Type B pancreatic cell (in vitro differentiated cells): ENCODE data around the gene TRIM44. TPM values are rescaled to one million over a fixed set of nuclear protein-coding genes. Genes with fewer than 3 reads are reported as not detected.
"Not testable (repeated sequence)": the region's sequence is repeated elsewhere in the genome, so short reads cannot be mapped to it uniquely, and the experiment has no call there.

Experiments used
- DNase-seq: peaks from one replicate; pipeline ENCODE4 v3.0.0; 2021; ENCODE audit warnings: mixed read lengths; ENCODE audit not compliant: unreplicated experiment; ENCODE audit errors: extremely low spot score
- H3K27ac Mint-ChIP-seq: 2 replicates; pipeline ENCODE4 v1.8.0; 2021; ENCODE audit warnings: mild to moderate bottlenecking, mixed read lengths
- H3K27me3 Mint-ChIP-seq: 2 replicates; pipeline ENCODE4 v1.8.0; 2021; ENCODE audit warnings: mixed read lengths
- H3K36me3 Mint-ChIP-seq: 2 replicates; pipeline ENCODE4 v1.8.0; 2021; ENCODE audit warnings: mixed read lengths
- H3K4me1 Mint-ChIP-seq: one replicate; pipeline ENCODE4 v1.8.0; 2021; ENCODE audit warnings: mixed read lengths; ENCODE audit not compliant: unreplicated experiment
- H3K4me3 Mint-ChIP-seq: 2 replicates; pipeline ENCODE4 v1.8.0; 2021; ENCODE audit warnings: mild to moderate bottlenecking, mixed read lengths
- H3K9me3 Mint-ChIP-seq: 2 replicates; pipeline ENCODE4 v1.8.0; 2021; ENCODE audit warnings: mixed read lengths
- total RNA-seq: library from RNA; stranded (reverse); gene quantifications from 2 replicates; pipeline ENCODE4 v1.2.1, GENCODE V29; 2021; ENCODE audit warnings: low replicate concordance
- TF ChIP-seq, protein P1 (sequence below): fragments of 200-600 bp; sonication (generic); conservative IDR thresholded peaks from 2 replicates; pipeline ENCODE4 v1.5.0; 2021; ENCODE audit warnings: antibody characterized with exemption, mild to moderate bottlenecking

Gene TRIM44
- total RNA-seq, 1 donor from 2014 or later: 70.6 TPM

DNA sequence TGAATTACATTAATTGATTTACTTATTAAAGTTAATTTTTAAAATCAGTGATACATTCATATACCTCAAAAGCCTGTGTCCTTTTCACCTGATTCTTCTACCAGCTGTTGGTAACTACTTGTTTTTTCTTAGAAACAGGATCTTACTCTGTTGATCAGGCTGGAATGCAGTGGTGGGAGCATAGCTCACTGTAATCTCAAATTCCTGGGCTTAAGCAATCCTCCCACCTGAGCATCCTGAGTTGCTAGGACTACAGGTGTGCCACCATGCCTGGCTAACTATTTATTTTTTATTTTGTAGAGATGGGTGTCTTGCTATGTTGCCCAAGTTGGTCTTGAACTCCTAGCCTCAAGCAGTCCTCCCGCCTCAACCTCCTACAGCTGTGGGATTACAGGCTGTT lies 4.7 kb downstream of the TRIM44 start:
- H3K36me3 Mint-ChIP-seq: peaks cover 61% of the 10 kb centered on the region
- TF ChIP-seq, protein P1, sequence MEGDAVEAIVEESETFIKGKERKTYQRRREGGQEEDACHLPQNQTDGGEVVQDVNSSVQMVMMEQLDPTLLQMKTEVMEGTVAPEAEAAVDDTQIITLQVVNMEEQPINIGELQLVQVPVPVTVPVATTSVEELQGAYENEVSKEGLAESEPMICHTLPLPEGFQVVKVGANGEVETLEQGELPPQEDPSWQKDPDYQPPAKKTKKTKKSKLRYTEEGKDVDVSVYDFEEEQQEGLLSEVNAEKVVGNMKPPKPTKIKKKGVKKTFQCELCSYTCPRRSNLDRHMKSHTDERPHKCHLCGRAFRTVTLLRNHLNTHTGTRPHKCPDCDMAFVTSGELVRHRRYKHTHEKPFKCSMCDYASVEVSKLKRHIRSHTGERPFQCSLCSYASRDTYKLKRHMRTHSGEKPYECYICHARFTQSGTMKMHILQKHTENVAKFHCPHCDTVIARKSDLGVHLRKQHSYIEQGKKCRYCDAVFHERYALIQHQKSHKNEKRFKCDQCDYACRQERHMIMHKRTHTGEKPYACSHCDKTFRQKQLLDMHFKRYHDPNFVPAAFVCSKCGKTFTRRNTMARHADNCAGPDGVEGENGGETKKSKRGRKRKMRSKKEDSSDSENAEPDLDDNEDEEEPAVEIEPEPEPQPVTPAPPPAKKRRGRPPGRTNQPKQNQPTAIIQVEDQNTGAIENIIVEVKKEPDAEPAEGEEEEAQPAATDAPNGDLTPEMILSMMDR: no peak
- no peak overlapping the region for H3K27ac Mint-ChIP-seq
- H3K27me3 Mint-ChIP-seq: peaks cover 2% of the 10 kb centered on the region
- H3K9me3 Mint-ChIP-seq: peaks cover 22% of the 10 kb centered on the region
- peaks cover 29% of the 10 kb centered on the region for H3K4me1 Mint-ChIP-seq
- no peak for DNase-seq
- H3K4me3 Mint-ChIP-seq: no peak overlapping the region

DNA sequence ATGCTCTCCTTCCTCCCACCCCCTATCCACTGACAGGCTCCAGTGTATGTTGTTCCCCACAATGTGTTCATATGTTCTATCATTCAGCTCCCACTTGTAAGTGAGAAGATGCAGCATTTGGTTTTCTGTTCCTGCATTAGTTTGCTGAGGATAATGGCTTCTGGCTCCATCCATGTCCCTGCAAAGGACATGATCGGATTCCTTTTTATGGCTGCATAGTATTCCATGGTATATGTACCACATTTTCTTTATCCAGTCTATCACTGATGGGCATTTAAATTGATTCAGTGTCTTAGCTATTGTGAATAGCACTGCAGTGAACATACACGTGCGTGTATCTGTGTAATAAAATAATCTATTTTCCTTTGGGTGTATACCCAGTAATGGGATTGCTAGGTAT lies 5.8 kb downstream of the TRIM44 start:
- not testable (repeated sequence) for H3K27ac Mint-ChIP-seq, H3K27me3 Mint-ChIP-seq, DNase-seq, H3K4me3 Mint-ChIP-seq
- Mint-ChIP-seq H3K36me3 (peaks cover 61% of the 10 kb centered on the region), H3K4me1 (peaks cover 22% of the 10 kb centered on the region), H3K9me3 (peaks cover 22% of the 10 kb centered on the region)

DNA sequence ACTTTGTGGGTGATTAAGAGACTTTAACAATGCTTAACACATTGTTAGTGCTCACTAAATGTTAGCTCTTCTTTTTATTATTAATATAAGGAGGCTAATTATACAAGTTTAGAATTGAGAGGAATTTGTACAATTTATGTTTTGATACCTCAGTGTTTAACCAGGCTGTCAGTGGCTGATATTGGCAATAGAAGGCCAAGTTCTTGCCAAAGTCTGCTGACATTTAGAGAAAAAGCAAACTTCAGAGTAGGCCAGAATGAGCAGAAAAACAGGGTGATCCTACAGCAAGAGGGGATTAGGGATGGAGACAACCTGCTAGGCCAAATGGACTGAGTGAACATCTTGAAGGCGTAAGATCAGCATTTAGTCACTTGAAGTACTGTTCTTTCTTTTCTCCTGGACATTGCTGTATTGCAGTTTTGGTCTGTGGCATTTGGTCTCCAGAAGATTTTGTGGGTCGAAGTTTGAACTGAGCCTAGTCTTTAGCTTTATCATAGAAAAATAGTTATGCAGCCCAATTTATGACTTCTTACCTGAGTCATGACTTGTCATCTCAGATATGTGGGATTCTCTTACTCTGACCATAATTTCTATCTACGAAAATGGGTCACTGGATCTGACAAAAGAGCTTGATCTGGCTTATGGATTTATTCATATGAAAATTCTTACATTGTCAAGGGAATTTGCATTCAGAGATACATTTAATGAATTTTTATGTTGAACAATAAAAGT lies 9.0 kb downstream of the TRIM44 start:
- DNase-seq: no peak
- H3K4me3 Mint-ChIP-seq: no peak overlapping the region
- peaks cover 41% of the 10 kb centered on the region for H3K36me3 Mint-ChIP-seq
- TF ChIP-seq, protein P1: no peak
- H3K27me3 Mint-ChIP-seq: no peaks in the 10 kb centered on the region
- H3K9me3 Mint-ChIP-seq: no peaks in the 10 kb centered on the region
- no peak overlapping the region for H3K27ac Mint-ChIP-seq
- H3K4me1 Mint-ChIP-seq: peaks cover 4% of the 10 kb centered on the region

DNA sequence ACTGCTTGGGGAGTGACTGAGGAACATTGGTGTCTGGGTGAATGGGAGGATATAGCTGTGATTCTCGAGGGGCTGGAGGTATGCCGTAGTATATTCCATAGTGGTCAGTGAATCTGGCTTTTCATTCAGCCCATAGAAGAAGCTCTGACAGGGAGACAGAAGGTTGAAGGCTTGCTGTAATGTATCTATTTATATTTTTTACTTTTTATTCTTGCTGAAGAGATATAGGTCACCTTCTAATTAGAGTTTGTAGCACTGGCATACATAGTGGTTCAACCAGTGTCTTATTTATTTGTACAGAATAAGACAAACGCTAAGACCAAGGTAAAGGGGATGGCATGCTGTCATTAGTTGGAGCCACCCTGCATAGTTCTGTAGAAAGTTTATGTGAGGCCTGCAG lies 10.0 kb downstream of the TRIM44 start:
- no peak overlapping the region for H3K27ac Mint-ChIP-seq
- H3K4me1 Mint-ChIP-seq: peaks cover 4% of the 10 kb centered on the region
- H3K4me3 Mint-ChIP-seq: no peak overlapping the region
- no peaks in the 10 kb centered on the region for H3K27me3 Mint-ChIP-seq
- DNase-seq: no peak
- H3K9me3 Mint-ChIP-seq: no peaks in the 10 kb centered on the region
- H3K36me3 Mint-ChIP-seq: peaks cover 36% of the 10 kb centered on the region
- TF ChIP-seq, protein P1: no peak

DNA sequence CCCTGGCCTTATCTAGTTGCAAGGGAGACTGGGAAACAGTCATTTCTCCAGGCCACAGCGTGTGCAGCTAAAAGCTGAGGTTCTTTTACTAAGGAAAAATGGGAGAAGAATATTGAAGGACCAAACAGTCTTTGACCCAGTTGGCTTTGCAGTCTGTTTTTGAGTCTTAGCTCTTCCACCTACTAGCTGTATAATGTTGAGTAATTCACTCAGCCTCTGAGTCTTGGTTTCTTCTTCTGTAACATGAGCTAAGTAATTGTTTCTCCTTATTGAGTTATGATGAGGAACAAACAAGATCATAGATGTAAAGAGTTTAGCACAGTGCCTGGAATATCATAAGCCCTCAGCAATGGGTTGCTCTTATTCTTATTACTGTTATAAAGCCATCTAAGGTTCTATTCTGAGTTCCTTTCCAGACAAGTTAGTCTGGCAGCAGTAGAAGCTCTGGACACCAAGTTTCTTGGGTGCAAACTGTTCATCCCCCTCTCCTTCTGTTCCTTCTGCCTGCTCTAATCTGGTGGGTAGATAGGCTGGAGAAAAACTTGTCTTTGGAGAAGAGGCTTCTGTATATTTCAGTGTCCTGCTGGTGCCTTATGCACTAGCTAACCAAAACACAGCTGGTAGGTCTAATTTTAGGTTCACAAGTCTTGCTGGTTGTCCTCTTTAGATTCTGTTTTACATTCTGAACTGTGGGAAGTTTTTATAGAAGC lies 13.5 kb downstream of the TRIM44 start:
- Mint-ChIP-seq H3K4me3 (no peak overlapping the region), H3K9me3 (no peaks in the 10 kb centered on the region), H3K27ac (no peak overlapping the region), H3K27me3 (no peaks in the 10 kb centered on the region), H3K36me3 (peaks cover 19% of the 10 kb centered on the region), H3K4me1 (peaks cover 5% of the 10 kb centered on the region)
- DNase-seq: no peak
- TF ChIP-seq, protein P1: no peak

DNA sequence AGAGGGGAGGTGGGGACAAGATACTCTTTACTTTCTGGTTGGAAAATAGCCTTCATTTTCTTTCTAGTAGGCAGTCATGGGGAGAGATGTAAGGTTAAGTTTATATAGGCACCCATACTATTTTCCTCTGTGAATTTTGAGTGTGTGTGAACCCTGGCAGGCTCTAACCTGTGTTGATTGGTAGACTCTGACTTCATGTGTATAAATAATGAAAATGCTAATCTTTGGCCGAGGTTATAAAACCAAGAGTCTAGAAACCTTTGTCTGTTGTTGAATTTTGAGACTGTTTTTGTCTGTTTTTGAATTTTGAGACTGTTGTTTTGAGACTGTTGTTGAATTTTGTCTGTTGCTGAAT lies 14.0 kb downstream of the TRIM44 start:
- TF ChIP-seq, protein P1: no peak
- H3K4me3 Mint-ChIP-seq: no peak overlapping the region
- no peaks in the 10 kb centered on the region for H3K9me3 Mint-ChIP-seq
- no peak overlapping the region for H3K27ac Mint-ChIP-seq
- H3K4me1 Mint-ChIP-seq: peaks cover 10% of the 10 kb centered on the region
- no peaks in the 10 kb centered on the region for H3K27me3 Mint-ChIP-seq
- no peak for DNase-seq
- H3K36me3 Mint-ChIP-seq: peaks cover 19% of the 10 kb centered on the region
